ENCODE results near the gene PKIB. TPM values are rescaled to one million over a fixed set of nuclear protein-coding genes. Genes with fewer than 3 reads are reported as not detected.

Gene PKIB
- total RNA-seq, 1 experiment from 2014 or later = 0.72 TPM

DNA sequence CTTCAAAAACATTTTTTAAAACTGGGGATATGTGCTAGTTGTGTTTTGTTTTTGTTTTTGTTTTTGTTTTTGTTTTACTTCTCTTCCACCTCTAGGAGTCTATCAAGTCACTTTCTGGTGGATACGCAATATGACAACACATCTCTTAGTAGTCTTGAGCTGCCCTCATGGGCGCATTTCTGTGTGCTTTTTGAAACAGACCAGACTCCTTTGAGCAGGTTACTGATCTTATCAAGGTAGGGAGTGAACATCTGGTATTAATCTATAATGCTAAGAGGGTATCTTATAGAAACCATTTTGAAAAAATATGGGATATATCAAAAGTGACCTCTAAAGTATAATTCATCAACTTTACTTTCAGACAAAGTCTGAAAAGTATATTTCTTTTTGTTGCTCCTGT, 56.2 kb downstream of the PKIB start:
- no peak for DNase-seq (ENCODE audit: low read depth)

DNA sequence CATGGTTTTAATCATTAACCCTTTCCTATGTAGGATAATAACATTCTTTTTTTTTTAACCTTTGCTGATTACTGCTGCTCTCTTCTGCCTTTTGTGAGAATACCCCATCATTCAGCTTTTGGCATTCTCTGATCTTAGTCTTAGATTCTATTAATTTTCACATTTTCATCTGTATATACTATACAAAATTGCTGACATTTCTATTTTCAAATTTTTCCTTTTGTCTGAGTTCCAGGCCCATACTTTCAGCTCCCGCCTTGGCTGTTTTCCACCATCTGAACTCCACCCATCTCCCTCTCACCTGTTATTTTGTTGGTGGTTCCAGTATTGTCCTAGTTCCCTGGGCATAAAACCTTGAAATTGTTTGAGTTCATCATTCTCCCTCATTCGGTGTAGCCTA, 59.2 kb downstream of the PKIB start:
- no peak for DNase-seq (ENCODE audit: low read depth)

DNA sequence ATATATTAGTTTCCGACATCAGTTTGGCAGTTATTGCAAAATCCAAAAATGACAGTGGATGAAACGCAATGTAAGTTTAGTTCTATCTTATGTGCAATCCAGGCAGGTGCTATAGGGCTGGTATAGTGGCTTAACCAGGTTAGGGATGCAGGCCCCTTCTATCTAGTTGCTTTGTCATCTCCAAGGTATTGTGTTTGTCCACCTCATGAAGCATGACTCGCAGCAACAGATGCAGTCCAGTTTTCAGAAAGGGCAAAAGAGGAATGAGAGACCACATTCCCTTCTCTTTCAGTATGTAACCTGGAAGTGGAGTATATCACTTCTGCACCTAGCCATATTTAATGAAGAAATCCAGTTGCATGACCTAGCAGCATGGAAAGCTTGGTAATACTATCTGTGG, 59.7 kb downstream of the PKIB start:
- DNase-seq (ENCODE audit: low read depth) = no peak

DNA sequence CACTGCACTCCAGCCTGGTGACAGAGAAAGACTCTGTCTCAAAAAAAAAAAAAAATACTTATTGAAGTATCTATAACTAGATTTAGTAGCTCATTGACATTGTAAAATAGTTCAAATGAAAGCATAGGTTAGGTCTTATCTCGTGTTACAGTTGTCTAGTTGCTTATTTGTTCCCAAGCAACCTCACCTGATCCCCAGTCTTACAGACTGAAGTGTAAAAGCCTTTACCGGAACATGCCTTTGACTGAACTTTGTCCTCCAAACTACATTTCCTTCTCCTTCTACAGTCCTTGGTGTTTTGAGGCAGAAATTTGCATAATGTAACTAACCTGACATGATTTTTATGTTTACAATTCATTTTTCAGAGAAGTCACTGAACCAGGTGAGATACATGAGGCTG, 61.0 kb downstream of the PKIB start:
- DNase-seq (ENCODE audit: low read depth) = no peak

DNA sequence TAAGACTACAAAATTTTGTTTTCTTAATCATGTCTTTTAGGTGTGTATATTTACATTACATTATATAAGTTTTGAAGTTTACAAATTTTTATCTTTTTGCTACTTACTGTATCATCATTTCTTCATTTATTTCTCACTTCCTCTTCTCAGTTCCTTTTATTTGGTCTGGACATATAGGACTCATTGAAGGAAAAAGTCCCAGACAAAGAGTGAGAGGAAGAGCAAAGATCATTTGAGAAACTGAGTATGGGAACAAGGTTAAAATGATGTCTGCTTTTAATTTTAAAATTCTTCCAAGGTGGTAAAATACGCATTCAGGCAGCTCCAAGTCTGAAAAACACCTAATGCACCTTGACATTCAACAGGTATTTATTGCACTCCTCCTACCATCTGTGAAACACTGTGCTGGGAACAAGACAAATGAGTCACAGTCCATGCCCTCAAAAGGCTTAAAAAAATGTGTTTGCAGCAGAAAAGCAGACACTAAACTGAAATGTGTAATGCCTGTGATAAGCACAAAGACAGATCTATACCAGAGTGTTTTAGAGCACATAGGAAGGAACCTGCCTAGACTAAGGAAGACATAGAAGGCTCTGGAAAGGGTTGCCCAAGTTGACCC, 63.2 kb downstream of the PKIB start:
- DNase-seq (ENCODE audit: low read depth) = no peak

DNA sequence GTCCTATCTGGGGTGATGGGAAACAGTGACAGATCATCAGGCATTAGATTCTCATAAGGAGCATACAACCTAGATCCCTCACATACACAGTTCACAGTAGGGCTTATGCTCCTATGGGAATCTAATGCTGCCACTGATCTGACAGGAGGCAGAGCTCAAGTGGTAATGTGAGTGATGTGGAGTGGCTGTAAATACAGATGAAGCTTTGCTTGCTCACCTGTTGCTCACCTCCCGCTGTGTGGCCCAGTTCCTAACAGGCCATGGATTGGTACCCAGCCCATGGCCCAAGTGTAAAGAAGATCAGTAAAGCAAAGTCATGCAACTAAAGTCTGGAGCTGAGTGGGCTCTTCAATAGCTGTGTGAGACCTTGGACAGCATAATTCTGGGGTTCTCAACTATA, 65.9 kb downstream of the PKIB start:
- DNase-seq (ENCODE audit: low read depth) = no peak

DNA sequence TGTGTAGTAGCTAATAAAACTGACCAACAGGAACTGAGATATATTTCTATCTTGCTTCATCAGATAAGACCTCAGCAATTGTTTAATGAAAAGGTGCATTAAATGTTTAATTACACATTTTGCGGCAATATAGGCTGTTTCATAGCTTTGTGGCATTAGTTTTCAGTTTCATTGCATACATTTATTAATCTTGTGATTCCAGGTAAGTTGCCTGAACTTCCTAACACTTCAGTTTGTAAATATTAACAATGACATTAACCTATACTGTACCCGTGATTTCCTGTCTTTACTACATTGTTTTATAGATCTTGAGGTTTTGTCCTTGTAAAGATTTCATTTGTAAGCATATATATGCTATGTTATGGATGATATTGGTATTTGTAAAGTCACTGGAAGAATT, 66.5 kb downstream of the PKIB start:
- no peak for DNase-seq (ENCODE audit: low read depth)

DNA sequence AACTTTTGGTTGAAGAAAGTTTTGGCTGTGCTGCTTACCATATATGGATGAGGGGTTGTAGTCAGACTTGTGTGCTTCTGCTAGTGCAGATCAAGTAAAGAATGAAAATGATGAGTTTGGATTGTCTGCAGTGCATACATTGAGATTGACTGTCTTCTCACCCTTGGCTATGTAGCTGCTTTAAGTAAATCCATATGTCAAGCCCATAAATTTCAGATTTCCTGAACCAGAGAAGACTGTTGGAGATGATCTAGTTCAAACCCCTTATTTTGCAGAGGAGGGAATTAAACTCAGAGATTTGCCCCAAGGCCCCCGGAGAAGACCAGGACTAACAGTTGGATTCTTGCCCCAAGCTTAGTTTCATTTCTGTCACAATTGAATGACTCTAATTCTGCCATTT, 67.2 kb downstream of the PKIB start:
- no peak for DNase-seq (ENCODE audit: low read depth)

DNA sequence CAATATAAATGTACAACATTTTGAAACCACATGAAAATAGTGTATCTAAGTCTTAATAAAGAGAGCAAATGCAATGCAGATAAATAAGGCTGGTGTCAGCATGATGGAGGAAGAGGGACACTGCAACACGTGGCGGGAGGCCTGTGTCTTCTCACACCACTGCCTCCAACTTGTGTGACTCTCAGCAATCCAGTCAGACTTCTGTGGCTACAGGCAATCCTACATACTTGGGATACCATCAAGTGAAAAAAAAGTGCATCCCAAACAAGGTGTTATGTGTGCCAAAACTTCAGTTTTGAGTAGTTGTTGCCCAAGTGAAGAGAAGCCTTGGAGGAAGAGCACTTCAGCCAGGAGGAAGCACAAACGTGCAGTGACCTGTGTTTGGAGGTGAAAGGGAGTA, 68.6 kb downstream of the PKIB start:
- no peak for DNase-seq (ENCODE audit: low read depth)

DNA sequence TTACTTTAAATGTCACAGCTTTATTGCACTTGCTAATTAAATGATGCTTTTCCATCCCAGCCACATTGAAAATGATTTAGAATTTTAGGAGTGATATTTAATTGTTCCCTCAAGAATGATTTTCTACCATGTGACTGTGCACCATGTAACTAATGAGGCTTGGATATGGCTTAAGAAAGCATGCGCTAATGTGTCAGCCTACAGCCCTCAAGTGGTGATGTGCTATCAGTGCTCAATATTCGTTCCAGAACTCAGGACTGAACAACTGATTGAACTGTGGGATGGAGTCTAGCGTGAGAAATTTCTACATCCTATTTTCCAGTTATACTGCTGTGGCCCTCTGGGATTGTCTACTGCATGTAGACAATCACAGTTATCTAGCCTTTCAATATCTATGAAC, 71.5 kb downstream of the PKIB start:
- no peak for DNase-seq (ENCODE audit: low read depth)

DNA sequence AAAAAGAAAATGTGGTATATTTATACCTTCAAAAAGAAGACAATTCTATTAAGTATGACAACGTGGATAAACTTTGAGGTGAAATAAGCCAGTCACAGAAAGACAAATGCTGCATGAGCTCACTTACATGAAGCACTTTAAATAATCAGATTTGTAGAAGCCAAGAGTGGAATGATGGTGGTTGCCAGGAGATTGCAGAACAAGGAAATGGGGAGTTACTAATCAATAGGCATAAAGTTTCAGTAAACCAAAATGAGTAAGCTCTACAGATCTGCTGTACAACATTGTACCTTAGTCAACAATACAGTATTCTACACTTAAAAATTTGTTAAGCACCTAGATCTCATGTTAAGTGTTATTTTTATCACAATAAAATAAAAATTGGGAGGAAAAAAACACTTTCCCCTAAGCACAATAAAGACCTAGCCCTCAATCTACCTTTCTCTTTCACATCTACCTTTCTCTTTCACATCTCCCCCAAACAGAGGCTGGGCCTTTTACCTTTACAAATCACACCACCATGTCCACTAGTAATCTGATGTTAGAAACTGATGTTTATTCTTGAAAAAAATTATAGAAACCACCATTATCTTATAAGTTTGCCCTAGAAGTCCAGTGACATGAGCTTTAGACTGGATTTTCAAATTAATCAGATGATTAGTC, 73.9 kb downstream of the PKIB start:
- DNase-seq (ENCODE audit: low read depth) = no peak

DNA sequence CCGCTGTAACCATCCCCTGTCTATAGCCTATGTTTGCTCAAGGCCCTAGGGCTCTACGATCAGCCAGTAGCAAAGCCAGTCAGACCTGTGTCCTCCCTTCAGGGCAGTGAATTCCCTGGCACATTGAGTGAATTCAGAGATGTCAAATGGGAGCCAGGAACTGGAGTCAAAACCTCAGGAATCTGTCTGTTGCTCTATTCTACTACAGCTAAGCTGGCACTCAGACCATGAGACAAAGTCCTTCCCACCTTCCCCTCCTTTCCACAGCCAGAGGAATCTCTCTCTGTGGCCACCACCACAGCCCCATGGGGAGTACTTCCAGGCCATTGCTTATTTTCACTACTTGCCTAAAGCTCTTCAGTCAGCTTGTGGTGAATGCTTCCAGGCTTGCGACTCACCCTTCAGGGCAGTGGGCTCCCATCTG, 82.0 kb downstream of the PKIB start:
- DNase-seq (ENCODE audit: low read depth) = no peak

DNA sequence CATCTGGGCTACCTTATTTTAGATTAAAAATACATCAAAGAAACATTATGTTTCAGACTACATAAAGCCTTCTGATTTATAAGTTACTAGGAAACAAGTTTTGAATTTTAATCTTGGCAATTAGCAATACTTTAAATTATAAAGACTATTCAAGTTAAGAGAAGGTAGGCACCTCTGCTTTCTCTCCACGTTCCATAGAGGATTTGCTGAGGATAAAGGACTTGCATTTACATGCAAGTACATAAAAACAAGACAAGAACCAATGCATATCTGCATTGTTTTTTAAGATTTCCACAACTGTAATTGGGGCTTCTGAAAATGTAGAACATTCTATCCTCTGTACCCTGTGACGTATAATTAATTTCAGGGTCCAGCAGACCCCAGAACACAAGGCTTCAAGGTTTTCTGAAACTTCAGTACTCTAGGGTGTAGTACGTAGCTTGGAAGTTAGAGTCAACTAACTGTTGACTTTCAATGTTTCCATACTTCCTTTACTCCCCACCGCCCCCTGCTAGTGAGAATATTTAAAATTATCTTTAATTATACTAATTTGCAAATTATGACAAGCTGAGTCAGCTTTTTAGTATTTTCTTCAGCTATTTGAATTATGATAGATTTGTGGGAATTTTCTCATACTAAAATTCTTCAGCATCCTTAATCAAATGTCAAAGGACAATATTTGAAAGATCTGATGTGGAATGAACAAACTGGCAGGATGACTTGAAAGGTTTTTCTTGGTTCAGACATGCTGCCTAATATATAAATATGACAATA, 82.8 kb downstream of the PKIB start:
- no peak for DNase-seq (ENCODE audit: low read depth)

DNA sequence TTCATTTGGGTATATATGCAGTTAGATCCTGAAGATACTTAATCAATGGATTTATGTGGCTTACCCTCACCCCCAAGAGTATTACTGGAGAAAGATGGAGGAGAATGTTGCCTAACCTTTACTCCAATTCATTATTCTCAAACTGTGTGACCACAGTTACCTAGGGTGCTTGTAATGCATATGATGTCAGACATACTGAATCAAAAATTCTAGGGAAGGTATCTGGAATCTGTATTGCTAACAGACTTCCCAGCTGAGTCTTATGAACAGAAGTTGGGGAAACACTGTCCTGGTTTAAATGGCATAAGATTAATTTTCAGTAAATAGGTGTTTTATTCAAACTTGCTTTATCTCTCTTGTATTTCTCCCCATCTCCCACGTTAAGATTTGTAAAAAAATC, 83.9 kb downstream of the PKIB start:
- no peak for DNase-seq (ENCODE audit: low read depth)

DNA sequence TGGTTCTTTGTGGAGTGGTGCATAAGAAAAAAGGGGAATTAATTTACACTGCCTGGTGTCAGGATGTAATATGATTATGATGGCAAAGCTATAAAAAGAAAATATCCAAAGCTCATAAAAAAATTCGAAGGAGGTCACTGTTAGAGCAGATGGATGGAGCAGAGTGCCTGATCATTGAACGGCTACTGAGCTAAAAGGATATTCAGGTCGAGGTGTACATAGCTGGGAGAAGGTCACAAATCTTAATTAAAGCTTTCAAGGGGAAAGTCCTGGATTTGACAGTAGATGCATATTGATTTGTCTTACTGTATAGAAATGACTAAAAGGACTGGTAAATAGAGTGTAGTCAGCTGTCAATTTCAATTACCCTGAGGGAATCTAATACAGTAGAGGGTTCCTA, 84.4 kb downstream of the PKIB start:
- no peak for DNase-seq (ENCODE audit: low read depth)

DNA sequence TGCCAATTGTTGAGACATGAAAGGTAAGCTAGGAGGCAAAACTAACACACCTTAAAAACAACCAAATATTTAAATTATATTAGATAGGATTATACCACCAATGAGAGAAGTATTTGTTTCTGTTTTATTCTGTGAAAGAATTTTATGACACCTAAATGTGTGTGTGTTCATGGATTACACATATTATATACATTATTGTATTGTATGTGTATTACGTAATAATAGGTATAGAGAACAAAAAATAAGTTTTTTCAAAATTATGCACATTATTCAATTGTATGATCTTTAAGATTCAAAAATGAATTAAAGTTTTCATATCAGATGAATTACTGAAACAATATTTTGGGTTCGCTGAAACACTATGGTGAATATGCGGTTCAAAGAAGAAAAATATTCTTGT, 85.0 kb downstream of the PKIB start:
- no peak for DNase-seq (ENCODE audit: low read depth)

DNA sequence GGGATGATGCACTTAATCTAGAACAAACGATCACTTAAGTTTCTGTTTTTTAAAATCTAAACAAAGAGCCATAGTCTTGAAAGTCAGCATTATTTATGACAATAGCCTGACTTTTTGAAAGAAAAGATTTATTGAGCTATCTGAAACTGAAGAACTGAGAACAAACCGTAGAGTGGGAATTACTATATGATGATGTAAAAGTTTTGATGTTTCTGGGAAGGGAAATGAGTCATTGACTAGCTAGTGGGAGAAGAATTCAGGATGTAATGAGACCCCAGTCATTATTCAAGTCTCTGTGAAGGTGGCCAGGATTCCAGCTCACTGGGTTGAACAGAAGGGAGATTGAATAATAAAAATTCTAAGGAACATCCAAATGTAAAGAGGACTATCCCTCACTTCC, 85.9 kb downstream of the PKIB start:
- DNase-seq (ENCODE audit: low read depth) = peak; percentile 1

DNA sequence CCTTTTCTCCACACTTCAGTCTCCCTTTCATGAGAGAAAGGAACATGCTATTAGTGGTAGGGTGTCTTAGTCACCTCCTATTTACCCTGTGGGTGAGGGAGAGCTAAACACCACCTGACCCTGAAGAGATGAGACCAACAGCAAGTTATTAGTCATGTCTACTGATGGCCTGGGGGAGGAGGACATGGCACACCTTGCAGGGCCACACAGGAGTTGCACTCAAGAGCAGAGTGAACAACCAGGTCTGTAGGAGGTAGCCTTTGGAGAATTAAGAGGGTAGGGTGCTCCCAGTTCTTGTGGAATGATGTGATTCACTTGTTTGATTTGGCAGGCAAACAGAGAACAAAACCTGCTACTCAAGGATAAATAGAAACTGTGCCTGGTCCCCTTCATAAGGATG, 86.6 kb downstream of the PKIB start:
- no peak for DNase-seq (ENCODE audit: low read depth)

DNA sequence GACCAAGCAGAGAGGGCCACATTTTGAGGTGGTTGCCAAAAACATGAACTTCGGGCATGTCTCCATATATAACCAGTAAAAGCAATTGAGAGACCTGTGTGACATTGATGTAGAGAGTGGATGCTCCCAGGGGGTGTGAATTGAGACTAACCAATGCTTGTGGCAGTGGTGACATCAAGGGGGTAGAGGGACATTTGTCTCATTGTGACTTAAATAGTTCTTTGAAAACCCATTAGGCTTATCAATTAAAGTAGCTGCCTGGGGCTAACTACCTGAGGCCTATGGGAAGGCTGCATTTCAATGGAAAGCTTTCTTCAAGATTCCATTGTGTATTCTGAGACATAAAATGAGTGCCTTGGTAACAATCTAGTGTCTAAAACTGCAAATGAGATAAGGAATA, 87.3 kb downstream of the PKIB start:
- DNase-seq (ENCODE audit: low read depth) = no peak

DNA sequence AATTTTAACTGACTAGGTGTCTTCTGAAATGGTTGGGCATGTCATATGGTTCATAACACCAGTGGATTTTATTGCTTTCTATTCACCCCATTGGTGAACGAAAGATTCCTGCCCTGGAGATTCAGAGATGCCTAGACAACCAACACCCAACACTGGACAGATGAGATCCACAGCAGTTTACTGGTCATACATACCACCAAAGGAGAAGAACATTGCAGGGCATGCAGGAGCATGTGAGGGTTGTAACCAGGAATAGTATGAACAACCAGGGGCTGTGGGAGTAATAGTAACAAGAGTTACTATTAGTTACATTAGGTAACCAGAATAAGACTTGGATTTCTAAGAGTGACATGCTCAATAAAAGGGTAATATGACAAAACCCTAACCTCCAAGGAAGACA, 91.5 kb downstream of the PKIB start:
- no peak for DNase-seq (ENCODE audit: low read depth)

DNA sequence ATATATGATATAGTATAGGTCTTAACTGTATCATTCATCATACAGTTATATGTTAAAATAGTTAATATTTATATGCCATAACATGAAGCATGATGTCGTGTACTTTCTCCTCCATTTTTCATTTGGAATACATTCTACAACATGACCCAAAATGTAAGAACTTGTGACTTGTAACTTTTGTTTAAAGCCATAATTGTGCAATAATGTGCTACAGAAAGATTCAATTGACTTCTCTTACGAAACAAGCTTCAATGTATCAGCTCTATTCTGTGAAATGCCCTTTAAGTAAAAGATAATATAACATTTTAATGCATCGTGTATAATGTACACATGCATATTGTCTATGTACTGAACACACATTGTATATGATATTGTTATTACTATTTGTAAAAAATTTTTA, 92.6 kb downstream of the PKIB start:
- no peak for DNase-seq (ENCODE audit: low read depth)

DNA sequence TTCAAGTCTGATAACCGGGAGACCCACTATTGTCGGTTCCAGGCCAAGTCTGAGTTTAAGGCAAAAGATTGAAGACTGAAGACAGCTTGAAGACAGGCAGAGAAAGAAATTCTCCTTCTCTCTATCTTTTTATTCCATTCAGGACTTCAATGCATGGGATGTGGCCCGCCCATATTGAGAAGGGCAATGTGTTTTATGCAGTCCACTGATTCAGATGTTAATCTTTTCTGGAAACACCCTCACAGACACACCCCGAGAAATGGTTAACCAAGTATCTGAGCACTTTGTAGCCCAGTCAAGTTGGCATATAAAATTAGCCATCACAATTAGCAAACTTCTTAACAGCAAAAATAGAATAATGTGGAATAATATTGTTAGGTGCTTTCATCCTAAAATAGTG, 93.9 kb downstream of the PKIB start:
- no peak for DNase-seq (ENCODE audit: low read depth)

DNA sequence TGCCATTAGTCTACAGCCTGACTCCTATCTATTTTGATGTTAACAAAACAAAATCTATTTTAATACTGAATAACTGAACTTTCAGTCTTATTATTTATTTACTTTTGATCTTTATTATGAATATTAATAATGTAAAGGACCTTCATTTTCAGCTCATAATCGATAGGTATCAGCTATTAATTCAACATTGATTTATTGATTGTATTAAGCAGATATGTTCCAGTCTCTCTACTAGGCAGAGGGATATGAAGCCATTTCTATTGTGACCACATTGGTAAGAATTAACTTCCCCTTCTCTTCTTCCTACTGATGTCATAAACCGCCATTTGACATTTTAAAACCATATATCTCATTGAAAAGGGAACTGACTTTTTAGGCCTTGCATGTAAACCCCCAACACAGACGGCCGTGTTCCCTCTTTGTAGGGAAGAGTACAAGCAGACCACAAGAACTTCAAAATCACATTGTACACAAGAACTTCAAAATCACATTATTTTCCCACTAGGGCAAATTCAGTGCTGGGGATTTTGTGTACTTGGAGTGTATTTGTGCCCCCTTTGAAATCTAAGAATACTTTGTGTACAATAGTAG, 99.8 kb downstream of the PKIB start:
- DNase-seq (ENCODE audit: low read depth) = no peak

All from RPMI7951 (cell line).